ENCODE results near the gene NEK6. TPM values are rescaled to one million over a fixed set of nuclear protein-coding genes. Genes with fewer than 3 reads are reported as not detected.

NEK6 gene
- total RNA-seq, 4 donors from 2014 or later, result 14.1 to 21.9 (median 15.1) TPM

DNA sequence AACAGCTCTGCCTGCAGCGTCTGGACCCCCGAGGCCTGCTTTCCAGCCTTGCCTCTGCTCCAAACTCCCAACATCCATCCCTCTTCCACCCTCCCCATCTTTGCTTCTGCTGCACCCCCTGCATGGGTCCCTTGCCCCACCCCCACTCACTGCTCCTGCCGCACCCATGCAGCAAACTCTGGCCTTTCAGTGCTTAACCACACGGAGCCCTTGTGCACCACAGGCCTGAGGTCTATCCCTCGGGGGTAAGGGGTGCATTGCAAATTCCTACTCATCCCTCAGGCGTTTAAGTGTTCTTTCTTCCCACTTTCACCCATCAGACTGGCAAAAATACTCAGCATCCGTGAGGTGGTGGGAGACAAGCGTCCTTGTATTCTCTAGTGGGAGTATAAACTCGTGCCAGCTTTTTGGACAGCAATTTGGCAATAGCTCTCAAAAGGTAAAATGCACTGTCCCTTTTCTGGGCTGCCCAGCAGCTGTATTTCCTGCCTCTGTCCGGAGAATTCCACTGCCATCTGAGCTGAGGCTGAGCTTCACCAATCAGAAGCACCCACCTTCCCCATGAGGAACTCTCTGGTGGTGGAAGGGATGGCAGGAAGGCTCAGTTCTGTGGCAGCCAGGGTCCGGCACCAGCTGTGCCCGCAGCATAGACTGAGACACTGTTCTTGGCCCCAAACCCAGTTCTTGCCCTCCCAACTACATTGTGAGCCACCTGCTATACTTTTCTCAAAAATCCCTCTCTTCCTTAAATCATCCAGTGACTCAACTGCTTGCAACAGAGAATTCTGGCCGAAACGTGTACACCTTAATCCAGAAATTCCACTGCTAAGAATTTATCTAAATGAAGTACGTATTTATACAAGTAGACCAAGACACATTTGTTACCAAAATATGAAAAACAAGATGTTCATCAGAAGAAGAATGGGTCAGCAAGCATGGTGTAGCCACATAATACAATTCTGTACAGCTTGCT, 142.5 kb downstream of the NEK6 start:
- DNase-seq (ENCODE audit: extremely low spot score), result no peak
- peak overlapping the region in 1 of 4 donors; percentile 30 for H3K27ac ChIP-seq (replicated peaks in 1 of 4)
- intact Hi-C loops (cut with DNase I), result no loop called here
- no peaks in the 10 kb centered on the region for H3K9me3 ChIP-seq
- H3K4me1 ChIP-seq, result peaks cover 12 to 32% (median 18%) of the 10 kb centered on the region in 4 donors
- WGBS, result 56% methylated on average over 15 of the region's 15 CpGs
- H3K4me3 ChIP-seq, result peak overlapping the region in 1 of 4 donors; percentile 5
- no peaks in the 10 kb centered on the region for H3K27me3 ChIP-seq
- peaks cover 25 to 69% (median 50%) of the 10 kb centered on the region in 4 donors for H3K36me3 ChIP-seq
- TF ChIP-seq POLR2AphosphoS5 (IDR thresholded peaks at IDR 0.05), result no peak
- no peak for TF ChIP-seq POLR2A (IDR thresholded peaks at IDR 0.05; ENCODE audit: low read depth)
- TF ChIP-seq EP300 (IDR thresholded peaks at IDR 0.05), result no peak
- TF ChIP-seq, protein P1, sequence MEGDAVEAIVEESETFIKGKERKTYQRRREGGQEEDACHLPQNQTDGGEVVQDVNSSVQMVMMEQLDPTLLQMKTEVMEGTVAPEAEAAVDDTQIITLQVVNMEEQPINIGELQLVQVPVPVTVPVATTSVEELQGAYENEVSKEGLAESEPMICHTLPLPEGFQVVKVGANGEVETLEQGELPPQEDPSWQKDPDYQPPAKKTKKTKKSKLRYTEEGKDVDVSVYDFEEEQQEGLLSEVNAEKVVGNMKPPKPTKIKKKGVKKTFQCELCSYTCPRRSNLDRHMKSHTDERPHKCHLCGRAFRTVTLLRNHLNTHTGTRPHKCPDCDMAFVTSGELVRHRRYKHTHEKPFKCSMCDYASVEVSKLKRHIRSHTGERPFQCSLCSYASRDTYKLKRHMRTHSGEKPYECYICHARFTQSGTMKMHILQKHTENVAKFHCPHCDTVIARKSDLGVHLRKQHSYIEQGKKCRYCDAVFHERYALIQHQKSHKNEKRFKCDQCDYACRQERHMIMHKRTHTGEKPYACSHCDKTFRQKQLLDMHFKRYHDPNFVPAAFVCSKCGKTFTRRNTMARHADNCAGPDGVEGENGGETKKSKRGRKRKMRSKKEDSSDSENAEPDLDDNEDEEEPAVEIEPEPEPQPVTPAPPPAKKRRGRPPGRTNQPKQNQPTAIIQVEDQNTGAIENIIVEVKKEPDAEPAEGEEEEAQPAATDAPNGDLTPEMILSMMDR (IDR thresholded peaks at IDR 0.05), result no peak

Other genes starting within 250 kb of the NEK6 start
- not detected for gene LHX2, start 246.2 kb upstream of the NEK6 start, total RNA-seq
- 100 to 1,000 TPM; 105 to 124 (median 113) TPM for gene PSMB7, start 157.5 kb downstream of the NEK6 start, total RNA-seq
- gene ADGRD2, start 192.5 kb downstream of the NEK6 start, total RNA-seq, result not detected
- under 1 TPM in 1 of 4 donors, not detected in 3; 0.17 TPM for gene NR5A1, start 249.4 kb downstream of the NEK6 start, total RNA-seq

Data from esophagus muscularis mucosa (tissue), 4 donors.